Measurements from ENCODE around the gene TNFRSF18.

GRCh38 chr1:1222575-1223225 is 16.3 kb upstream of the TNFRSF18 start:
- TF ChIP-seq POLR2AphosphoS5 (IDR thresholded peaks at IDR 0.05) = no peak
- TF ChIP-seq CTCF (IDR thresholded peaks at IDR 0.05) = no peak

Data from prostate gland (tissue), 2 donors.